Measurements from ENCODE around the gene LIFR.

The LIFR gene

DNA sequence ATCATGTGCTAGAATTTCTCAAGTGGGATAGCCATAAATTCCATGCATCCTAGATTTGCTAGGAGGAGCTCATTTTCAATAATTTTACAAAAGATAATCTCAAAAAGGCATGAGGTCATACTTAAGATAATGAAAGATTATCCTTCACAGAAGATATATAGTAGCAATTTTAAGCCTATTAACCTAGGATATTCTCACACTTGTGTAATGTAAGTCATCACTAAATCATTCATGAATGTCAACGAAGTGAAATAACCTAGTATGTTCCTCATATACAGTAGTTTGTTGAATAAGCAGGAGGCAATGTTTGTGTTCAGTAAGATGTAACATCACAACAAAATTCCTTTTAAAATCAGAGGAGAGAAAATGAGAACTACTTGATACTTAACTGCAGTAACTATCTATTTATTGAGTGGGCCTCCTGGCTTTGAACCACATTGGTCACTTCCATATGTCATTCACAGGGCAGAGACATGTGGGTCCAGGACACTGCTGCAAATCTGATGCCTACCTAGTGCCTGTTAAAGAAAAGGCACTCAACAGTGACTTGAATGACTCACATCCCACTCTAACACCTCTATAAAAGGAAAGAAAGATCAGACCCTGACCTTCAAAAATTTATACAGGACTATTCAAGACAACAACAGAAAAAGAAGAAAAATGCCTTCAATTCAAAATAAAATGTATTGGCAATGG is 8.2 kb downstream of the LIFR start:
- no peak overlapping the region for H3K4me3 ChIP-seq (ENCODE audit: low read depth, low read length)
- TF ChIP-seq, protein P1, sequence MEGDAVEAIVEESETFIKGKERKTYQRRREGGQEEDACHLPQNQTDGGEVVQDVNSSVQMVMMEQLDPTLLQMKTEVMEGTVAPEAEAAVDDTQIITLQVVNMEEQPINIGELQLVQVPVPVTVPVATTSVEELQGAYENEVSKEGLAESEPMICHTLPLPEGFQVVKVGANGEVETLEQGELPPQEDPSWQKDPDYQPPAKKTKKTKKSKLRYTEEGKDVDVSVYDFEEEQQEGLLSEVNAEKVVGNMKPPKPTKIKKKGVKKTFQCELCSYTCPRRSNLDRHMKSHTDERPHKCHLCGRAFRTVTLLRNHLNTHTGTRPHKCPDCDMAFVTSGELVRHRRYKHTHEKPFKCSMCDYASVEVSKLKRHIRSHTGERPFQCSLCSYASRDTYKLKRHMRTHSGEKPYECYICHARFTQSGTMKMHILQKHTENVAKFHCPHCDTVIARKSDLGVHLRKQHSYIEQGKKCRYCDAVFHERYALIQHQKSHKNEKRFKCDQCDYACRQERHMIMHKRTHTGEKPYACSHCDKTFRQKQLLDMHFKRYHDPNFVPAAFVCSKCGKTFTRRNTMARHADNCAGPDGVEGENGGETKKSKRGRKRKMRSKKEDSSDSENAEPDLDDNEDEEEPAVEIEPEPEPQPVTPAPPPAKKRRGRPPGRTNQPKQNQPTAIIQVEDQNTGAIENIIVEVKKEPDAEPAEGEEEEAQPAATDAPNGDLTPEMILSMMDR (conservative IDR thresholded peaks at IDR 0.05; ENCODE audit: low read depth, low read length): no peak
- DNase-seq (ENCODE audit: low read depth): no peak

DNA sequence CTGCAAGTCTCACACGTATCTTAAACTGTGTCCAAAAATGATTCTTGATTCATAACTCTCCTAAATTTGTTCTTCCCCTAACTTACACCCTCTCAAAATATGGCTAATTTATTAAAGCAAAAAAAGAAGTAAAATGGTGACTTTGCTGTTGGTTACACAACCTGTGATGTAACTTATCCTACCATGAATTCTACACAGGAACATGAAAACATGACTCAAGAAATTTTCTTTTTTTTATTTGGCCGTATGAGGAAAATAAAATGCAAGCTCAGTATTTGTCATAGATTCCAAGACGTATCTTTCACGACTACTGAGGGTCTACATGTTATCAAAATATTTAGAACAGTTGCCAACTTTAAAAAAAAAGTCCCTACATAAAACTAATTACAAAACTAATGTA is 9.2 kb downstream of the LIFR start:
- TF ChIP-seq, protein P1 (conservative IDR thresholded peaks at IDR 0.05; ENCODE audit: low read depth, low read length): no peak

DNA sequence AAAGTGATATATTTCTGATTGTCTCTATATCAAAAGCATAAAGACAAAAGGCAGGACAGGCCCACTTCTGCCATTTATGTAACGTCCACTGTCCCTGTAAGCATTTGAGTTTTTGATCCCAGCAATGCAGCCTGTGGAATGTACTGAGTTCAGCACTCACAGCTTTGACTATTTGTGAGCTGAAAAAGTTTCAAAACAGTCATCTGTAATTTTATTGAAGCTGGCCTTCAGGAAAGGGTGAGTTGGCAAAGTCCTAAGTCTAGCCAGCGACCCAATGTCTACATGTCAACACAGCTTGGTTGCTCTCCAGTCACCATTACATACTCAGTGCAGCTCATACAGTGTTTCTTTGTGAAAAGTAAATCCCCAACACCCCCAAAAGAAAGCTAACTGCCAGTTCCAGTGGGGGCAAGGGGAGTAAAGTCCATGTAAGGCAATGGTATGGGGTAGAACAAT is 9.7 kb downstream of the LIFR start:
- TF ChIP-seq, protein P1 (conservative IDR thresholded peaks at IDR 0.05; ENCODE audit: low read depth, low read length): no peak
- no peak for DNase-seq (ENCODE audit: low read depth)
- no peak overlapping the region for H3K4me3 ChIP-seq (ENCODE audit: low read depth, low read length)

More for the DNA sequence above, 9.2 kb downstream of the LIFR start:
- DNase-seq (ENCODE audit: low read depth): peak; percentile 44
- no peak overlapping the region for H3K4me3 ChIP-seq (ENCODE audit: low read depth, low read length)

DNA sequence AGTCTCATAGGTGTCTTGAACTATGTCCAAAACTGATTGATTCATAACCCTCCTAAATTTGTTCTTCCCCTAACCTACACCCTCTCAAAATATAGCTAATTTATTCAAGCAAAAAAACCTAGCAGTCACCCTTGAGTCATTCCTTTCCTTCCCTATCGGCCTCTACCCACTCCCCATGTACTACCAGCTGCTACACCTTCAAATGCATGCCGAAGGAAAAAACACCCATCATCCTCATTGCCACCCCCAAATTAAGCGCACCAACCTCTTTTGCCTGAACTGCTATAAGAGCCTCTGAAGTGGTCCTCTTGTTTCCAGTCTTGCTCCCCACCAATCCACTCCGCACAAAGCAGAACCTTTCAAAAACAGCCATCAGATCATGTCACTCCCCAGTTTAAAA is 12.6 kb downstream of the LIFR start:
- TF ChIP-seq, protein P1 (conservative IDR thresholded peaks at IDR 0.05; ENCODE audit: low read depth, low read length): no peak
- DNase-seq (ENCODE audit: low read depth): no peak
- H3K4me3 ChIP-seq (ENCODE audit: low read depth, low read length): no peak overlapping the region

DNA sequence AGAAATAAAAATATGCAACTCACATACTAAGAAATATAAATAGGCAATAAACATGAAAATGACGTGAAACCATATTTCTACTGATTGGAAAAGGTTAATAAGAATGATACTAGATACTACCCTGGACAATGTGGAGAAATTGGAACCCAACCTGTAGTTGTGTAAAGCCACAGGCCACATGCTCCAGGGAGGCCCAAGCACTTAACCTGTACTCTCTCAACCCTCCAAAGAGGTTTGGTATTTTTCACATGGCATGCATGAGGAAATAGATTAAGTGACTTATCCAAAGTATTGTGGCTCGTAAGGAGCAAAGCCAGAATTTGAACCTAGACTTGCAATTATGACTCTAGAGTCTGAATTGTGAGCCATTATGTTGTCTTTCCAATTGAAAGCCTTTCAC is 13.4 kb downstream of the LIFR start:
- no peak overlapping the region for H3K4me3 ChIP-seq (ENCODE audit: low read depth, low read length)
- DNase-seq (ENCODE audit: low read depth): no peak
- TF ChIP-seq, protein P1 (conservative IDR thresholded peaks at IDR 0.05; ENCODE audit: low read depth, low read length): no peak

DNA sequence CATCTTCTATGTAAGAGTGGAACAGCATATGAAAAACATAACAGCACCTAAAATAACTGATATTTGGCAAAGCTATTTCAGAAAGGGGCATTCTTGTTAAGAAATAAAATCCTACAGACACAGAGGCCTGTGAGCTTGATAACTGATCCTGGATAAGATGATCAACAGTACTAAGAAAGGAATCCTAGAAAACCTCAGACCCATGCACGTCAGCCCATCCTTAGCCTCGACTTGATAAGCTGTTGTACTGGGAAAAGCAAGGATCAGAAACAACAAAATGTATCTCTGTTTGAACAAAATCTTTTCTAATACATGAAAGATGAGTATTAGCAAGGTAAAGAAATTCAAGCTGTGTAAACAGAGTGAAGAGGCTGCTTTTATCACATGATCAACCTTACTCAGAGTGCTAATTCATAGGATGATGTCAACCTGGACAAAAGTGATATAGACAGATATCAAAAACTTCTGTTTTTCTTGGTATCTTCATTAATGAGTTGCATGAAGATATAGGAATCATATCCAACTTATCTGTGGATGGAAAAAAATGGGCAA is 15.2 kb downstream of the LIFR start:
- TF ChIP-seq, protein P1 (conservative IDR thresholded peaks at IDR 0.05; ENCODE audit: low read depth, low read length): no peak
- H3K4me3 ChIP-seq (ENCODE audit: low read depth, low read length): no peak overlapping the region
- DNase-seq (ENCODE audit: low read depth): peak; percentile 18

DNA sequence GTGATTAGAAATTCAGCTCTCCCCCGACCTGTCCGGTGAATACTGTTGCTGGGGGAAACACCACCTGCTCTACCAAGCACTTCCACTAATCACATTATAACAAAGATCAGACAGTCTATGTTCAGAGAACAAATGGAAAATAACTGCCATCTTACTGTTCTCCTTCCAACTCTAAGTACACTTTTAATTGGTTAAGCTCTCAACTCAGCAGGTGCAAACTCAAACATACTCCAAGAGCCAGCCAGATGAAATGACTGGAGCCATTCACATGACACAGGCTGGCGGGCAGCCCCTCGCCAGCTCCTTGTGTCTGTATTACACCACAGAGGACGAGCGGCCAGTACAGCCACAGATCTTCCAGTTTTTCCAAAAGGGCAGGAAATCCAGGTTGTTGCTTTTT is 16.1 kb downstream of the LIFR start:
- no peak overlapping the region for H3K4me3 ChIP-seq (ENCODE audit: low read depth, low read length)
- no peak for DNase-seq (ENCODE audit: low read depth)
- TF ChIP-seq, protein P1 (conservative IDR thresholded peaks at IDR 0.05; ENCODE audit: low read depth, low read length): no peak
